IPS-NIHi11 (cell line): ENCODE data around the gene SNX32.

ENCODE experiments used
- DNase-seq: peaks from one replicate; pipeline ENCODE4 v3.0.0; 2012; ENCODE audit warnings: mixed read lengths, low spot score

The SNX32 gene

GRCh38 chr11:65797711-65798110, 36.1 kb upstream of the SNX32 start:
- DNase-seq: no peak

GRCh38 chr11:65798882-65799281, 34.9 kb upstream of the SNX32 start:
- DNase-seq: no peak

GRCh38 chr11:65801153-65801987, 32.4 kb upstream of the SNX32 start:
- no peak for DNase-seq

GRCh38 chr11:65802841-65803240, 30.9 kb upstream of the SNX32 start:
- DNase-seq: no peak

- no peak for DNase-seq
Measured at GRCh38 chr11:65803797-65804492, 29.8 kb upstream of the SNX32 start.

- no peak for DNase-seq
Measured at GRCh38 chr11:65806979-65807378, 26.8 kb upstream of the SNX32 start.

- no peak for DNase-seq
Measured at GRCh38 chr11:65808744-65809341, 24.9 kb upstream of the SNX32 start.

- no peak for DNase-seq
Measured at GRCh38 chr11:65809496-65809895, 24.3 kb upstream of the SNX32 start.

- no peak for DNase-seq
Measured at GRCh38 chr11:65810046-65810868, 23.5 kb upstream of the SNX32 start.

GRCh38 chr11:65811764-65812475, 21.8 kb upstream of the SNX32 start:
- DNase-seq: no peak

GRCh38 chr11:65814131-65814985, 19.4 kb upstream of the SNX32 start:
- peak; percentile 2 for DNase-seq

GRCh38 chr11:65814986-65815565, 18.7 kb upstream of the SNX32 start:
- DNase-seq: peak; percentile 1

- peak; percentile 1 for DNase-seq
Measured at GRCh38 chr11:65816696-65817095, 17.1 kb upstream of the SNX32 start.

- DNase-seq: no peak
Measured at GRCh38 chr11:65817312-65817834, 16.4 kb upstream of the SNX32 start.

GRCh38 chr11:65817835-65818680, 15.7 kb upstream of the SNX32 start:
- DNase-seq: peak; percentile 99

GRCh38 chr11:65821107-65821506, 12.7 kb upstream of the SNX32 start:
- peak; percentile 3 for DNase-seq

GRCh38 chr11:65822776-65823528, 10.8 kb upstream of the SNX32 start:
- DNase-seq: no peak
